Uterus (tissue), 2 donors: Measurements from ENCODE around the gene S100A10.

Source experiments
- CTCF ChIP-seq, 4 experiments: fragments of 200-600 bp in 2 of 4; fragments of 450-650 bp in 2 of 4; sonication (generic) in 2 of 4; IDR thresholded peaks; one replicate each; pipeline ENCODE4 v1.5.1; 2016 to 2019; ENCODE audit warnings: antibody characterized with exemption in 4 of 4, mild to moderate bottlenecking in 2 of 4, moderate library complexity in 1 of 4
- POLR2A ChIP-seq, 2 donors: fragments of 450-650 bp; IDR thresholded peaks; one replicate each; pipeline ENCODE4 v1.6.1; 2016; ENCODE audit warnings: antibody characterized with exemption in 2 of 2, mild to moderate bottlenecking in 1 of 2, moderate library complexity in 1 of 2

DNA sequence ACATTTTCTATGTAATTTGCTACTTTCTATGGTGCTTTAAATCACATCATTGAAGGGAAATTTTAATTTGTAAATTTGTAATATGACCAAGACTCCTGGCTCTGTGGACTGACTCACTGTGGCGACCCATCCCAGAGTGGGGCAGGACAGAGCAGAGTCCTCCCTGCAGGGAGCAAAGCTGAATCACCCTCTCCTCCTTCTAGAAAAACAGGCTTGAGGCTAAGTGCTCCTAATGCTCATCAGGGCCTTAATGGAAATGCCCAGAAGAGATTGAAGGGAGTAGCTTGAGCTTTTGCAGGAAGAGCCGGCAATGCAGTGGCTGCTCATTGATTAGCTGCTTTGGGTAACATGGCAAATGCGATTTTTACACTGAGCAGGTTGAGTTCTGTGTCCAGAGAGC, 16.8 kb downstream of the S100A10 start:
- no peak for TF ChIP-seq CTCF (IDR thresholded peaks at IDR 0.05)
- no peak for TF ChIP-seq POLR2A (IDR thresholded peaks at IDR 0.05)
